K562 (cell line): ENCODE results near the gene BAG5.

Experiments used
- IRF2 ChIP-seq: sonication (generic); formaldehyde crosslinking; IDR thresholded peaks from 2 replicates; pipeline ENCODE4 v1.8.1; 2022; ENCODE audit warnings: mild to moderate bottlenecking, missing genetic modification reagents
- KDM2B ChIP-seq: fragments of 250-450 bp; sonication (Bioruptor Pico); IDR thresholded peaks from 2 replicates; pipeline ENCODE4 v1.8.0; 2021; ENCODE audit warnings: mild to moderate bottlenecking, moderate library complexity
- PHB ChIP-seq: fragments of 250-450 bp; sonication (Bioruptor Pico); IDR thresholded peaks from 2 replicates; pipeline ENCODE4 v1.5.0; 2021
- PTRF ChIP-seq: fragments of 450-650 bp; IDR thresholded peaks from 2 replicates; pipeline ENCODE4 v1.6.1; 2016; ENCODE audit warnings: mild to moderate bottlenecking, missing genetic modification characterization, missing compliant biosample characterization
- TARDBP ChIP-seq: fragments of 450-650 bp; IDR thresholded peaks from 2 replicates; pipeline ENCODE4 v1.6.1; 2016
- ZFPM2 ChIP-seq: fragments of 250-450 bp; sonication (Bioruptor Pico); IDR thresholded peaks from 2 replicates; pipeline ENCODE4 v1.5.1; 2022; ENCODE audit warnings: mild to moderate bottlenecking
- TF ChIP-seq, protein P1 (sequence below): sonication (generic); formaldehyde crosslinking; IDR thresholded peaks from 2 replicates; pipeline ENCODE4 v1.8.1; 2023; ENCODE audit warnings: mild to moderate bottlenecking, missing genetic modification reagents
- TF ChIP-seq, protein P2 (sequence below): fragments of 250-450 bp; sonication (Bioruptor Pico); IDR thresholded peaks from 2 replicates; pipeline ENCODE4 v1.6.1; 2021; ENCODE audit warnings: mild to moderate bottlenecking

DNA sequence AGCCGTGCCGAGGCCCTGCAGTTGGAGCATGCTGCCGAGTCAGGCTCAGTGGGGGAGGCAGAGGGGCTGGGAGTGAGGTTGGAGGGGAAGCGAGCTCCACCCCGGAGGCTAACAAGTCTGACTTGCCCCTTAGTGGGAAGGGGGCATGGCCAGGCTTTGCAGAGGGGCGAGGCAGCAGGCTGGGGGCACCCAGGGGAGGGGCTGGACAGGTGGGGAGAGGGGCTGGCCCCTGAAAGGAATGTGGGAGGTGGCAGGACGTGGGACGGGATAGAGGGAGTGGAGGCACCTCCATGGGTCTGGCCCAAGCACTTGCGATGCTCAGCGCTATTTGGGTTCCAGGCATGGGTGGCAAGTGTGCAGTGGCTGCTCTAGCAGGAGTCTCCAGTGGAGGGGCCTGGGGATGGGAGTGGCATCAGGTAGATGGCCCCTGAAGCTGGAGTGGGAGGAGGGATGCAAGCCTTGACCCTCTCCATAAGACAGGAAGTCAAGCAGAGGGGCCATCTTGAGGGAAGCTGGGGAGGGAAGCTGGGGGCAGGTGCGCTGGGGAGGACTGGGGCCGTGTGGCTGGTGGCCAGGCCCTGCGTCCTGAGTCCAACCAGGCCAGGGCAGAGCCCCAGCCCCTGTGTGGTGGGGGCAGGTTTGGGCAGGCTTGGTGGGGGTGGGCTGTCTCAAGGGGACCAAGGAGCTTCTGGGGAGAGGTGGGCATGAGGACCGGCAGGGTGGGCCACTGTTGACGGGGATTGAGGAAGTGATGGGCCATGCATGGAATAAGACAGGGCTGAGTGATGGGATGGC, 30.8 kb downstream of the BAG5 start:
- TF ChIP-seq IRF2 (no peak), PHB (CRISPR knock-in tag) (no peak), PTRF (tag) (no peak), KDM2B (no peak), TARDBP (no peak), ZFPM2 (CRISPR knock-in tag) (no peak)
- TF ChIP-seq, protein P1, sequence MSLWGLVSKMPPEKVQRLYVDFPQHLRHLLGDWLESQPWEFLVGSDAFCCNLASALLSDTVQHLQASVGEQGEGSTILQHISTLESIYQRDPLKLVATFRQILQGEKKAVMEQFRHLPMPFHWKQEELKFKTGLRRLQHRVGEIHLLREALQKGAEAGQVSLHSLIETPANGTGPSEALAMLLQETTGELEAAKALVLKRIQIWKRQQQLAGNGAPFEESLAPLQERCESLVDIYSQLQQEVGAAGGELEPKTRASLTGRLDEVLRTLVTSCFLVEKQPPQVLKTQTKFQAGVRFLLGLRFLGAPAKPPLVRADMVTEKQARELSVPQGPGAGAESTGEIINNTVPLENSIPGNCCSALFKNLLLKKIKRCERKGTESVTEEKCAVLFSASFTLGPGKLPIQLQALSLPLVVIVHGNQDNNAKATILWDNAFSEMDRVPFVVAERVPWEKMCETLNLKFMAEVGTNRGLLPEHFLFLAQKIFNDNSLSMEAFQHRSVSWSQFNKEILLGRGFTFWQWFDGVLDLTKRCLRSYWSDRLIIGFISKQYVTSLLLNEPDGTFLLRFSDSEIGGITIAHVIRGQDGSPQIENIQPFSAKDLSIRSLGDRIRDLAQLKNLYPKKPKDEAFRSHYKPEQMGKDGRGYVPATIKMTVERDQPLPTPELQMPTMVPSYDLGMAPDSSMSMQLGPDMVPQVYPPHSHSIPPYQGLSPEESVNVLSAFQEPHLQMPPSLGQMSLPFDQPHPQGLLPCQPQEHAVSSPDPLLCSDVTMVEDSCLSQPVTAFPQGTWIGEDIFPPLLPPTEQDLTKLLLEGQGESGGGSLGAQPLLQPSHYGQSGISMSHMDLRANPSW (CRISPR knock-in tag), result no peak
- TF ChIP-seq, protein P2, sequence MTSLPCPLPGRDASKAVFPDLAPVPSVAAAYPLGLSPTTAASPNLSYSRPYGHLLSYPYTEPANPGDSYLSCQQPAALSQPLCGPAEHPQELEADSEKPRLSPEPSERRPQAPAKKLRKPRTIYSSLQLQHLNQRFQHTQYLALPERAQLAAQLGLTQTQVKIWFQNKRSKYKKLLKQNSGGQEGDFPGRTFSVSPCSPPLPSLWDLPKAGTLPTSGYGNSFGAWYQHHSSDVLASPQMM (CRISPR knock-in tag), result no peak
